HepG2 (cell line): ENCODE data around the gene ZC3H18. TPM values are rescaled to one million over a fixed set of nuclear protein-coding genes. Genes with fewer than 3 reads are reported as not detected.
A peak's percentile ranks its signal among the peaks of the same experiment; 100 is the strongest.

Experiments
- ETV6 ChIP-seq: sonication (generic); formaldehyde crosslinking; conservative IDR thresholded peaks from 2 replicates; pipeline ENCODE4 v1.4.0; 2020; ENCODE audit warnings: missing genetic modification reagents
- HNRNPUL1 ChIP-seq: fragments of 200-400 bp; formaldehyde crosslinking; IDR thresholded peaks from 2 replicates; pipeline ENCODE4 v1.6.1; 2017; ENCODE audit warnings: low read depth, mild to moderate bottlenecking, low read length, moderate library complexity
- ISL2 ChIP-seq: sonication (generic); formaldehyde crosslinking; IDR thresholded peaks from 2 replicates; pipeline ENCODE4 v1.5.0; 2020; ENCODE audit warnings: missing genetic modification reagents
- MBNL3 ChIP-seq: fragments of 250-450 bp; sonication (Bioruptor Pico); conservative IDR thresholded peaks from 2 replicates; pipeline ENCODE4 v1.8.0; 2022; ENCODE audit warnings: mild to moderate bottlenecking, inconsistent platforms
- MED13 ChIP-seq: sonication (generic); formaldehyde crosslinking; IDR thresholded peaks from 2 replicates; pipeline ENCODE4 v1.5.0; 2020; ENCODE audit warnings: missing genetic modification reagents
- POLR2AphosphoS2 ChIP-seq: IDR thresholded peaks from 2 replicates; pipeline ENCODE4 v1.6.1; 2011; ENCODE audit warnings: low read depth, low read length, improper control_type of control experiment
- TBX3 ChIP-seq: fragments of 450-650 bp; IDR thresholded peaks from 2 replicates; pipeline ENCODE4 v1.6.1; 2017; ENCODE audit warnings: antibody characterized with exemption, mild to moderate bottlenecking, inconsistent platforms, borderline replicate concordance
- TOE1 ChIP-seq: sonication (generic); formaldehyde crosslinking; IDR thresholded peaks from 2 replicates; pipeline ENCODE4 v1.4.0; 2020; ENCODE audit warnings: mild to moderate bottlenecking, missing genetic modification reagents
- ZMAT3 ChIP-seq: sonication (generic); formaldehyde crosslinking; conservative IDR thresholded peaks from 2 replicates; pipeline ENCODE4 v1.7.0; 2021; ENCODE audit warnings: missing genetic modification reagents
- ZNF207 ChIP-seq: fragments of 450-650 bp; IDR thresholded peaks from 2 replicates; pipeline ENCODE4 v1.6.1; 2016; ENCODE audit warnings: antibody characterized with exemption, borderline replicate concordance
- ZNF615 ChIP-seq: sonication (generic); formaldehyde crosslinking; IDR thresholded peaks from 2 replicates; pipeline ENCODE4 v1.5.0; 2020; ENCODE audit warnings: mild to moderate bottlenecking, missing genetic modification reagents, borderline replicate concordance
- ZNF773 ChIP-seq: sonication (generic); formaldehyde crosslinking; IDR thresholded peaks from 2 replicates; pipeline ENCODE4 v1.4.0; 2020; ENCODE audit warnings: missing genetic modification reagents, borderline replicate concordance
- polyA plus RNA-seq, 8 experiments: library from polyadenylated mRNA; depleted of rRNA in 3 of 8; stranded (reverse) in 7 of 8; unstranded in 1 of 8; fragments of >200 nt; fragmentation: Illumina TruSeq in 4 of 8; extraction: Trizol in 4 of 8; gene quantifications; 2 replicates each; pipeline versions ENCODE4 v1.2.1 to v1.2.3, GENCODE V29; 2011 to 2016; ENCODE audit warnings: low read depth in 4 of 8, missing spikeins in 1 of 8, mixed read lengths in 1 of 8; ENCODE audit not compliant: insufficient read depth in 1 of 8
- total RNA-seq, 5 experiments: library from RNA; depleted of rRNA; stranded (reverse); fragments of >200 nt; fragmentation: Illumina TruSeq; extraction: Trizol; gene quantifications; 2 replicates each; pipeline ENCODE4 v1.2.3, GENCODE V29; 2016; ENCODE audit warnings: low read depth in 1 of 5
- TF ChIP-seq, protein P1 (sequence below): sonication (generic); formaldehyde crosslinking; IDR thresholded peaks from 2 replicates; pipeline ENCODE4 v1.4.0; 2020; ENCODE audit warnings: mild to moderate bottlenecking, missing genetic modification reagents
- TF ChIP-seq, protein P2 (sequence below): sonication (generic); formaldehyde crosslinking; IDR thresholded peaks from 2 replicates; pipeline ENCODE4 v1.4.0; 2020; ENCODE audit warnings: missing genetic modification reagents
- TF ChIP-seq, protein P3 (sequence below): sonication (generic); formaldehyde crosslinking; IDR thresholded peaks from 2 replicates; pipeline ENCODE4 v1.8.0; 2022; ENCODE audit warnings: missing genetic modification reagents, mild to moderate bottlenecking, moderate library complexity, borderline replicate concordance

ZC3H18 gene
- total and polyA plus RNA-seq, 2 of the 13 experiments (the other 11 are each of a cell fraction or from before 2014, with no cell fraction given), result 11.2 to 27.4 TPM

DNA sequence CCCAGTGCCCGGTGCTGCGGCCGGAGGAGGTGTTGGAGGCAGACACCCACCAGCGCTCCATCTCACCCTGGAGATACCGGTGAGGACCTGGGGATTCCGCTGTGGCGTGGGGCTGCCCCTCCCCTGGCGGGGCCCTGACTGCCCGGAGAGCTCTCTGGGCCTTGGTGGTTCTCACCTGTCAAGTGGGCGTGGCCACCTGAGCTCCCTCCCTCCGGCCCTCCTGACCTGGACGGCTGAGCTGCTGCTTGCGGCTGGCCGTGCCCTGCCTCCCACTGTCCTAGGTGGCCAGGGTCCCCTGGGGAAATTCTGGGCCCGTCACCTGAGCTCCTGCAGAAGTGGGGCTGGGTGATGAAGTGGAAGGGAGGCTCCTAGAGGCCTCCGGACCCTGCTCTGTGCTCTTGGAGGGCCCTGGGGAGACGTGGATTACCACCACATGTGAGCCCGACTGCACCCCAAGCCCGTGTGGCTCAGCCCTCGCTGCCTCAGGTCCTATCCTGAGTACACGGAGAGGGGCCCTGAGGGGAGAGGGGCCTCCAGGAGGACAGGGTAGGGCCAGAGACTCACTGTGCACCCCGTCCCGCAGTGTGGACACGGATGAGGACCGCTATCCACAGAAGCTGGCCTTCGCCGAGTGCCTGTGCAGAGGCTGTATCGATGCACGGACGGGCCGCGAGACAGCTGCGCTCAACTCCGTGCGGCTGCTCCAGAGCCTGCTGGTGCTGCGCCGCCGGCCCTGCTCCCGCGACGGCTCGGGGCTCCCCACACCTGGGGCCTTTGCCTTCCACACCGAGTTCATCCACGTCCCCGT lies 69.2 kb downstream of the ZC3H18 start (continued):
- TF ChIP-seq ZNF207 (no peak), ZMAT3 (CRISPR knock-in tag) (no peak), ZNF773 (CRISPR knock-in tag) (0 out of 2 replicates have a peak, but pooled peaks have one; percentile 63), HNRNPUL1 (no peak), ETV6 (CRISPR knock-in tag) (no peak), MBNL3 (CRISPR knock-in tag) (no peak), TOE1 (CRISPR knock-in tag) (no peak), ZNF615 (no peak), POLR2AphosphoS2 (no peak), ISL2 (CRISPR knock-in tag) (no peak), TBX3 (no peak), MED13 (CRISPR knock-in tag) (peak; percentile 52; the same call in 1 of the 2 replicates)
- TF ChIP-seq, protein P1, sequence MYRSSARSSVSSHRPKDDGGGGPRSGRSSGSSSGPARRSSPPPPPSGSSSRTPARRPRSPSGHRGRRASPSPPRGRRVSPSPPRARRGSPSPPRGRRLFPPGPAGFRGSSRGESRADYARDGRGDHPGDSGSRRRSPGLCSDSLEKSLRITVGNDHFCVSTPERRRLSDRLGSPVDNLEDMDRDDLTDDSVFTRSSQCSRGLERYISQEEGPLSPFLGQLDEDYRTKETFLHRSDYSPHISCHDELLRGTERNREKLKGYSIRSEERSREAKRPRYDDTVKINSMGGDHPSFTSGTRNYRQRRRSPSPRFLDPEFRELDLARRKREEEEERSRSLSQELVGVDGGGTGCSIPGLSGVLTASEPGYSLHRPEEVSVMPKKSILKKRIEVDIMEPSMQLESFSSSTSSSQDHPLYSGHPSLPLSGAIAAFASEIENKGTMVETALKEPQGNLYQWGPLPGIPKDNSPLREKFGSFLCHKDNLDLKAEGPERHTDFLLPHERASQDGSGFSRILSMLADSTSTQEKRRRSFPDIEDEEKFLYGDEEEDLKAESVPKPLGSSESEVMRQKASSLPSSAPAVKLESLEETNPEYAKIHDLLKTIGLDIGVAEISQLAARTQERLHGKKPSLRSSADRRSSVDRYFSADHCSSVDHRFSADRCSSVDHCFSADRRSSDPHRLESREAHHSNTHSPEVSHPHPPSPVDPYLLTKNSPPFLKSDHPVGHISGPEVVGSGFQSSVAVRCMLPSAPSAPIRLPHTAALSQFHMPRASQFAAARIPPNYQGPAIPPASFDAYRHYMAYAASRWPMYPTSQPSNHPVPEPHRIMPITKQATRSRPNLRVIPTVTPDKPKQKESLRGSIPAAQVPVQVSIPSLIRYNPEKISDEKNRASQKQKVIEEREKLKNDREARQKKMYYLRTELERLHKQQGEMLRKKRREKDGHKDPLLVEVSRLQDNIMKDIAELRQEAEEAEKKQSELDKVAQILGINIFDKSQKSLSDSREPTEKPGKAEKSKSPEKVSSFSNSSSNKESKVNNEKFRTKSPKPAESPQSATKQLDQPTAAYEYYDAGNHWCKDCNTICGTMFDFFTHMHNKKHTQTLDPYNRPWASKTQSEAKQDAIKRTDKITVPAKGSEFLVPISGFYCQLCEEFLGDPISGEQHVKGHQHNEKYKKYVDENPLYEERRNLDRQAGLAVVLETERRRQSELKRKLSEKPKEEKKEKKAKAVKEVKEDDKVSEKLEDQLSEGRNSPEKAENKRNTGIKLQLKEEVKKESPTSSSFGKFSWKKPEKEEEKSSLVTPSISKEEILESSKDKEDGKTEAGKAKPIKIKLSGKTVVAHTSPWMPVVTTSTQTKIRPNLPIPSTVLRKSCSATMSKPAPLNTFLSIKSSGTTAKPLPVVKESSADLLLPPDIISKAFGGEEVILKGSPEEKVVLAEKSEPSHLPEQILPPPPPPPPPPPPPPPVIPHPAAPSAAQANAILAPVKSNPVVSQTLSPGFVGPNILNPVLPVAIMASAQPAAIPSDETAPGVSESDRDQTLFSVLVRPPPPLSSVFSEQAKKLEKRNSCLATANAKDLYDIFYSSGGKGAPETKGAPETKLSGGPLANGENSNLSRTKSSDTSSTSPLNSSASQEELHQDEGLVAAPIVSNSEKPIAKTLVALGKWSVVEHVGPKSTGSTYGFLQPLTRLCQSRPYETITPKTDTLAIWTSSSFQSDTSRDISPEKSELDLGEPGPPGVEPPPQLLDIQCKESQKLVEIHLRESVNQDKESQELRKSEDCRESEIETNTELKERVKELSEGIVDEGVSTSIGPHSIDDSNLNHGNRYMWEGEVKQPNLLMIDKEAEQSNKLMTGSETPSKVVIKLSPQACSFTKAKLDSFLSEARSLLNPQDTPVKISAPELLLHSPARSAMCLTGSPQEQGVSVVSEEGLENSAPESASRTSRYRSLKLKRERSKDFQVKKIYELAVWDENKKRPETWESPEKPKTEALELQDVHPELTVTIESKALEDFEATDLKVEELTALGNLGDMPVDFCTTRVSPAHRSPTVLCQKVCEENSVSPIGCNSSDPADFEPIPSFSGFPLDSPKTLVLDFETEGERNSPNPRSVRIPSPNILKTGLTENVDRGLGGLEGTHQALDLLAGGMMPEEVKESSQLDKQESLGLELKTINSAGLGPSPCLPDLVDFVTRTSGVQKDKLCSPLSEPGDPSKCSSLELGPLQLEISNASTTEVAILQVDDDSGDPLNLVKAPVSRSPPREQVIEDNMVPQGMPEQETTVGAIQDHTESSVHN (CRISPR knock-in tag), result no peak
- TF ChIP-seq, protein P2, sequence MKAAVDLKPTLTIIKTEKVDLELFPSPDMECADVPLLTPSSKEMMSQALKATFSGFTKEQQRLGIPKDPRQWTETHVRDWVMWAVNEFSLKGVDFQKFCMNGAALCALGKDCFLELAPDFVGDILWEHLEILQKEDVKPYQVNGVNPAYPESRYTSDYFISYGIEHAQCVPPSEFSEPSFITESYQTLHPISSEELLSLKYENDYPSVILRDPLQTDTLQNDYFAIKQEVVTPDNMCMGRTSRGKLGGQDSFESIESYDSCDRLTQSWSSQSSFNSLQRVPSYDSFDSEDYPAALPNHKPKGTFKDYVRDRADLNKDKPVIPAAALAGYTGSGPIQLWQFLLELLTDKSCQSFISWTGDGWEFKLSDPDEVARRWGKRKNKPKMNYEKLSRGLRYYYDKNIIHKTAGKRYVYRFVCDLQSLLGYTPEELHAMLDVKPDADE (CRISPR knock-in tag), result no peak
- TF ChIP-seq, protein P3, sequence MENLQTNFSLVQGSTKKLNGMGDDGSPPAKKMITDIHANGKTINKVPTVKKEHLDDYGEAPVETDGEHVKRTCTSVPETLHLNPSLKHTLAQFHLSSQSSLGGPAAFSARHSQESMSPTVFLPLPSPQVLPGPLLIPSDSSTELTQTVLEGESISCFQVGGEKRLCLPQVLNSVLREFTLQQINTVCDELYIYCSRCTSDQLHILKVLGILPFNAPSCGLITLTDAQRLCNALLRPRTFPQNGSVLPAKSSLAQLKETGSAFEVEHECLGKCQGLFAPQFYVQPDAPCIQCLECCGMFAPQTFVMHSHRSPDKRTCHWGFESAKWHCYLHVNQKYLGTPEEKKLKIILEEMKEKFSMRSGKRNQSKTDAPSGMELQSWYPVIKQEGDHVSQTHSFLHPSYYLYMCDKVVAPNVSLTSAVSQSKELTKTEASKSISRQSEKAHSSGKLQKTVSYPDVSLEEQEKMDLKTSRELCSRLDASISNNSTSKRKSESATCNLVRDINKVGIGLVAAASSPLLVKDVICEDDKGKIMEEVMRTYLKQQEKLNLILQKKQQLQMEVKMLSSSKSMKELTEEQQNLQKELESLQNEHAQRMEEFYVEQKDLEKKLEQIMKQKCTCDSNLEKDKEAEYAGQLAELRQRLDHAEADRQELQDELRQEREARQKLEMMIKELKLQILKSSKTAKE (CRISPR knock-in tag), result no peak
